Transverse colon (tissue), 3 donors: ENCODE results near the gene ZNF280A.

Experiments
- EP300 ChIP-seq: sonication (generic); formaldehyde crosslinking; IDR thresholded peaks from one replicate; pipeline ENCODE4 v1.6.1; 2017; ENCODE audit warnings: antibody characterized with exemption, low read depth
- POLR2A ChIP-seq: fragments of 450-650 bp; IDR thresholded peaks from one replicate; pipeline ENCODE4 v1.6.1; 2016; ENCODE audit warnings: antibody characterized with exemption, mild to moderate bottlenecking, moderate library complexity
- TF ChIP-seq, protein P1 (sequence below), 5 experiments: fragments of 200-600 bp in 3 of 5; fragments of 450-650 bp in 2 of 5; sonication (generic) in 3 of 5; IDR thresholded peaks; 1 replicate in 2 of 5; 2 replicates in 3 of 5; pipeline ENCODE4 v1.5.1; 2016 to 2017; ENCODE audit warnings: antibody characterized with exemption in 5 of 5, inconsistent platforms in 3 of 5, mild to moderate bottlenecking in 2 of 5, moderate library complexity in 1 of 5

DNA sequence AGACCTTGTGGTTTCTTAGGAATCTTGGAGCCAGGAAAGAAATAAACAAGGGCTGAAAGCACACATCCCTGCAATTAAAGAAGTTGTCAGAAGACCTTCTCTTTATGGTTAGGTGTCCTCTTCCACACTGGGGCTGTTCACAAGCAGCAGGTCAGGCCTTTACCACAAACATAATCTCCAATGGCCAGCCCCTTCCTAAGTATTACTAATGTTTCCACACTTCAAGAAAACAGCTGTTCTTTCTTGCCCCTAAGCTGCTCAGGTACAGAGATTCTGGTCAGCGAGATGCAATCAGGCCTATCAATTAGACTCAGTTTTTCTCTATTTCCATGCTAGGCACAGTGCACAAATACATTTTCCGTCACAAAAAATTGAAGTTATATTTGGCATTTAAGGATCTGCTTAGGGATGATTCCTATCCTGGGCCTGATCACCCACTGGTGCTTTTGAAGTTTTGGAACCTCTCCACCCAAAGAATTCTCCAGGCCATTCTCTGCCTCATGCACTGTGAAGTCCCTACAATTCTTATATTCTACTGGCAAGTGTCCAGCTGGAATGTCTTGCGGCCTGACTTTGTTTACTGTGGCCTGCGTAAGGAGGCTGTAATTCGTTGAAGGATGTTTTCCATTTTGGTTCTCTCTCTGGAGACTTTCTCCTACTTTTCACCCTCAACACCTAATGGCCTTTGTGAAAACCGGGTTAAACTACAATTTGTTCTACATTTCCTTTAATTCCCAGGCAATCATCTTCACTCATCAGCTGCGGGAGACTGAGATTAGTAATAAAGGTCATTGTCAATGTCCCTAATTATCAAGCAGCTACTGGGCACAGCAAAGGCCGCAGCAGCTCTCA, 33.9 kb upstream of the ZNF280A start:
- TF ChIP-seq, protein P1, sequence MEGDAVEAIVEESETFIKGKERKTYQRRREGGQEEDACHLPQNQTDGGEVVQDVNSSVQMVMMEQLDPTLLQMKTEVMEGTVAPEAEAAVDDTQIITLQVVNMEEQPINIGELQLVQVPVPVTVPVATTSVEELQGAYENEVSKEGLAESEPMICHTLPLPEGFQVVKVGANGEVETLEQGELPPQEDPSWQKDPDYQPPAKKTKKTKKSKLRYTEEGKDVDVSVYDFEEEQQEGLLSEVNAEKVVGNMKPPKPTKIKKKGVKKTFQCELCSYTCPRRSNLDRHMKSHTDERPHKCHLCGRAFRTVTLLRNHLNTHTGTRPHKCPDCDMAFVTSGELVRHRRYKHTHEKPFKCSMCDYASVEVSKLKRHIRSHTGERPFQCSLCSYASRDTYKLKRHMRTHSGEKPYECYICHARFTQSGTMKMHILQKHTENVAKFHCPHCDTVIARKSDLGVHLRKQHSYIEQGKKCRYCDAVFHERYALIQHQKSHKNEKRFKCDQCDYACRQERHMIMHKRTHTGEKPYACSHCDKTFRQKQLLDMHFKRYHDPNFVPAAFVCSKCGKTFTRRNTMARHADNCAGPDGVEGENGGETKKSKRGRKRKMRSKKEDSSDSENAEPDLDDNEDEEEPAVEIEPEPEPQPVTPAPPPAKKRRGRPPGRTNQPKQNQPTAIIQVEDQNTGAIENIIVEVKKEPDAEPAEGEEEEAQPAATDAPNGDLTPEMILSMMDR (IDR thresholded peaks at IDR 0.05): no peak
- TF ChIP-seq POLR2A (no peak), EP300 (no peak)
